MM.1S (cell line): ENCODE measurements around the gene WDR4.

Experiments used
- DNase-seq: peaks from one replicate; pipeline ENCODE4 v3.0.0-alpha.2; 2015
- H2AFZ ChIP-seq: fragments of 300-600 bp; sonication (generic); 2 replicates; pipeline ENCODE4 v1.6.0; 2016; ENCODE audit warnings: antibody characterized with exemption, low read length
- H3F3A ChIP-seq: fragments of 300-600 bp; sonication (generic); 2 replicates; pipeline ENCODE4 v1.6.1; 2016; ENCODE audit warnings: mild to moderate bottlenecking, antibody characterized with exemption, low read length, moderate library complexity, mixed read lengths; ENCODE audit not compliant: insufficient read depth
- H3K27ac ChIP-seq: fragments of 300-600 bp; sonication (generic); 2 replicates; pipeline ENCODE4 v1.5.1; 2016; ENCODE audit warnings: mild to moderate bottlenecking, low read length
- H3K27me3 ChIP-seq: fragments of 300-600 bp; sonication (generic); replicated peaks from 2 replicates; pipeline ENCODE4 v1.6.0; 2016; ENCODE audit warnings: low read length; ENCODE audit not compliant: insufficient read depth
- H3K36me3 ChIP-seq: fragments of 300-600 bp; sonication (generic); replicated peaks from 2 replicates; pipeline ENCODE4 v1.6.1; 2016; ENCODE audit warnings: mild to moderate bottlenecking, low read length, mixed read lengths; ENCODE audit not compliant: insufficient read depth
- H3K4me1 ChIP-seq: fragments of 300-600 bp; sonication (generic); 2 replicates; pipeline ENCODE4 v1.6.1; 2016; ENCODE audit warnings: low read length, mixed read lengths
- H3K4me2 ChIP-seq: fragments of 300-600 bp; sonication (generic); 2 replicates; pipeline ENCODE4 v1.6.0; 2016; ENCODE audit warnings: low read depth, low read length
- H3K4me3 ChIP-seq: fragments of 300-600 bp; sonication (generic); 2 replicates; pipeline ENCODE4 v1.5.1; 2016; ENCODE audit warnings: low read length, mixed read lengths
- H3K79me2 ChIP-seq: fragments of 300-600 bp; sonication (generic); 2 replicates; pipeline ENCODE4 v1.6.1; 2016; ENCODE audit warnings: mixed run types, low read length, mixed read lengths
- H3K9ac ChIP-seq: fragments of 300-600 bp; sonication (generic); 2 replicates; pipeline ENCODE4 v1.6.1; 2016; ENCODE audit warnings: low read length, mixed read lengths
- H3K9me2 ChIP-seq: fragments of 300-600 bp; sonication (generic); replicated peaks from 2 replicates; pipeline ENCODE4 v1.6.1; 2016; ENCODE audit warnings: mild to moderate bottlenecking, low read length, mixed read lengths; ENCODE audit not compliant: insufficient read depth
- H3K9me3 ChIP-seq: fragments of 300-600 bp; sonication (generic); replicated peaks from 2 replicates; pipeline ENCODE4 v1.6.1; 2016; ENCODE audit warnings: mild to moderate bottlenecking, low read length, mixed read lengths; ENCODE audit not compliant: insufficient read depth
- H4K20me1 ChIP-seq: fragments of 300-600 bp; sonication (generic); 2 replicates; pipeline ENCODE4 v1.6.1; 2016; ENCODE audit warnings: mild to moderate bottlenecking, low read length, moderate library complexity, mixed read lengths; ENCODE audit not compliant: insufficient read depth
- EZH2 ChIP-seq: fragments of 300-600 bp; sonication (generic); optimal IDR thresholded peaks from 2 replicates; pipeline ENCODE3; 2017; ENCODE audit warnings: low read depth, mild to moderate bottlenecking, antibody characterized with exemption, low read length, mixed read lengths
- EZH2phosphoT487 ChIP-seq: fragments of 300-600 bp; sonication (generic); IDR thresholded peaks from 2 replicates; pipeline ENCODE4 v1.6.1; 2018; ENCODE audit warnings: antibody characterized with exemption, low read length
- TF ChIP-seq, protein P1 (sequence below): fragments of 300-600 bp; sonication (generic); IDR thresholded peaks from 2 replicates; pipeline ENCODE4 v1.5.1; 2016; ENCODE audit warnings: antibody characterized with exemption, low read length, mixed read lengths

The WDR4 gene

GRCh38 chr21:42887326-42887725, 8.0 kb upstream of the WDR4 start:
- H3F3A ChIP-seq, result no peaks in the 10 kb centered on the region
- H3K27ac ChIP-seq, result no peak overlapping the region
- no peaks in the 10 kb centered on the region for H3K9me3 ChIP-seq
- no peak overlapping the region for H2AFZ ChIP-seq
- H3K4me1 ChIP-seq, result peaks cover 2% of the 10 kb centered on the region; the same call in 1 of the 2 replicates
- no peaks in the 10 kb centered on the region for H3K27me3 ChIP-seq
- no peaks in the 10 kb centered on the region for H3K36me3 ChIP-seq
- H3K4me2 ChIP-seq, result no peak overlapping the region
- H3K79me2 ChIP-seq, result no peaks in the 10 kb centered on the region
- no peak for TF ChIP-seq EZH2
- no peak for TF ChIP-seq EZH2phosphoT487
- TF ChIP-seq, protein P1, sequence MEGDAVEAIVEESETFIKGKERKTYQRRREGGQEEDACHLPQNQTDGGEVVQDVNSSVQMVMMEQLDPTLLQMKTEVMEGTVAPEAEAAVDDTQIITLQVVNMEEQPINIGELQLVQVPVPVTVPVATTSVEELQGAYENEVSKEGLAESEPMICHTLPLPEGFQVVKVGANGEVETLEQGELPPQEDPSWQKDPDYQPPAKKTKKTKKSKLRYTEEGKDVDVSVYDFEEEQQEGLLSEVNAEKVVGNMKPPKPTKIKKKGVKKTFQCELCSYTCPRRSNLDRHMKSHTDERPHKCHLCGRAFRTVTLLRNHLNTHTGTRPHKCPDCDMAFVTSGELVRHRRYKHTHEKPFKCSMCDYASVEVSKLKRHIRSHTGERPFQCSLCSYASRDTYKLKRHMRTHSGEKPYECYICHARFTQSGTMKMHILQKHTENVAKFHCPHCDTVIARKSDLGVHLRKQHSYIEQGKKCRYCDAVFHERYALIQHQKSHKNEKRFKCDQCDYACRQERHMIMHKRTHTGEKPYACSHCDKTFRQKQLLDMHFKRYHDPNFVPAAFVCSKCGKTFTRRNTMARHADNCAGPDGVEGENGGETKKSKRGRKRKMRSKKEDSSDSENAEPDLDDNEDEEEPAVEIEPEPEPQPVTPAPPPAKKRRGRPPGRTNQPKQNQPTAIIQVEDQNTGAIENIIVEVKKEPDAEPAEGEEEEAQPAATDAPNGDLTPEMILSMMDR, result no peak
- H3K4me3 ChIP-seq, result no peak overlapping the region
- no peaks in the 10 kb centered on the region for H3K9me2 ChIP-seq
- no peaks in the 10 kb centered on the region for H4K20me1 ChIP-seq
- no peak overlapping the region for H3K9ac ChIP-seq
- DNase-seq, result no peak

- H3K9me2 ChIP-seq, result no peaks in the 10 kb centered on the region
- no peak overlapping the region for H3K4me2 ChIP-seq
- H3K4me3 ChIP-seq, result no peak overlapping the region
- no peak overlapping the region for H3K9ac ChIP-seq
- no peak overlapping the region for H3K27ac ChIP-seq
- H2AFZ ChIP-seq, result no peak overlapping the region
- H3K9me3 ChIP-seq, result no peaks in the 10 kb centered on the region
- TF ChIP-seq EZH2phosphoT487 (no peak), EZH2 (no peak)
- TF ChIP-seq, protein P1, result no peak
- H3K36me3 ChIP-seq, result no peaks in the 10 kb centered on the region
- H3F3A ChIP-seq, result peaks cover 3% of the 10 kb centered on the region
- no peaks in the 10 kb centered on the region for H3K27me3 ChIP-seq
- DNase-seq, result no peak
- H3K4me1 ChIP-seq, result peaks cover 6% of the 10 kb centered on the region
- H3K79me2 ChIP-seq, result peaks cover 13% of the 10 kb centered on the region
- H4K20me1 ChIP-seq, result no peaks in the 10 kb centered on the region
These were observed 4.6 kb upstream of the WDR4 start for GRCh38 chr21:42883921-42884320.

GRCh38 chr21:42880352-42880751, 1.0 kb upstream of the WDR4 start:
- no peak for DNase-seq
- Histone ChIP-seq H3K27me3 (no peaks in the 10 kb centered on the region), H3K9me2 (no peaks in the 10 kb centered on the region), H3K4me2 (peak overlapping the region; percentile 76), H3K36me3 (0 out of 2 replicates have a peak, but pooled peaks cover 7% of the 10 kb centered on the region), H3K4me1 (peaks cover 6% of the 10 kb centered on the region), H4K20me1 (no peaks in the 10 kb centered on the region), H3K9me3 (no peaks in the 10 kb centered on the region), H3K79me2 (peaks cover 48% of the 10 kb centered on the region), H3K9ac (peak overlapping the region; percentile 91; the same call in 1 of the 2 replicates), H2AFZ (peak overlapping the region; percentile 52), H3K4me3 (peak overlapping the region; percentile 84), H3K27ac (peak overlapping the region; percentile 87; the same call in 1 of the 2 replicates), H3F3A (peaks cover 10% of the 10 kb centered on the region)
- TF ChIP-seq, protein P1, result no peak
- TF ChIP-seq EZH2phosphoT487 (no peak), EZH2 (no peak)
